ENCODE measurements around the gene SSBP4.

Gene SSBP4

GRCh38 chr19:18443406-18443805, 24.2 kb downstream of the SSBP4 start:
- H3K4me2 ChIP-seq (ENCODE audit: insufficient read depth, low read length): no peak overlapping the region

GRCh38 chr19:18443831-18444230, 24.6 kb downstream of the SSBP4 start:
- ATAC-seq (ENCODE audit: insufficient read depth, low read depth) (no peak), DNase-seq (no peak)
- peaks cover 52% of the 10 kb centered on the region for H3K36me3 ChIP-seq (ENCODE audit: insufficient read depth, low read length)
- H3K4me3 ChIP-seq (ENCODE audit: low read depth in 1 of 2, low read length in 2 of 2): no peak overlapping the region
- H3K9ac ChIP-seq (ENCODE audit: low read depth, low read length): no peak overlapping the region
- H3K9me3 ChIP-seq (ENCODE audit: insufficient read depth, low read length, severe bottlenecking): no peaks in the 10 kb centered on the region
- H4K20me1 ChIP-seq (ENCODE audit: insufficient read depth, low read length): peaks cover 20% of the 10 kb centered on the region; the same call in 1 of the 2 replicates
- H3K4me2 ChIP-seq (ENCODE audit: insufficient read depth, low read length): no peak overlapping the region
- H3K27me3 ChIP-seq (ENCODE audit: insufficient read depth, low read length, poor library complexity): no peaks in the 10 kb centered on the region
- no peak overlapping the region for H2AFZ ChIP-seq (ENCODE audit: low read depth, low read length)
- no peaks in the 10 kb centered on the region for H3K4me1 ChIP-seq (ENCODE audit: insufficient read depth, low read length)
- H3K79me2 ChIP-seq (ENCODE audit: insufficient read depth, low read length): no peaks in the 10 kb centered on the region
- no peak overlapping the region for H3K27ac ChIP-seq (ENCODE audit: low read length)
- TF ChIP-seq EZH2 (IDR thresholded peaks at IDR 0.05; ENCODE audit: borderline replicate concordance, low read depth, low read length, severe bottlenecking): no peak
- no peak for TF ChIP-seq CTCF (IDR thresholded peaks at IDR 0.05; ENCODE audit: borderline replicate concordance, extremely low read depth, low read length, poor library complexity, severe bottlenecking)

More at GRCh38 chr19:18443406-18443805, 24.2 kb downstream of the SSBP4 start:
- Histone ChIP-seq H2AFZ (ENCODE audit: low read depth, low read length) (no peak overlapping the region), H3K79me2 (ENCODE audit: insufficient read depth, low read length) (no peaks in the 10 kb centered on the region), H3K4me1 (ENCODE audit: insufficient read depth, low read length) (no peaks in the 10 kb centered on the region), H3K27ac (ENCODE audit: low read length) (no peak overlapping the region), H3K27me3 (ENCODE audit: insufficient read depth, low read length, poor library complexity) (no peaks in the 10 kb centered on the region), H3K36me3 (ENCODE audit: insufficient read depth, low read length) (peaks cover 47% of the 10 kb centered on the region), H3K9ac (ENCODE audit: low read depth, low read length) (no peak overlapping the region), H3K4me3 (ENCODE audit: low read depth in 1 of 2, low read length in 2 of 2) (no peak overlapping the region), H4K20me1 (ENCODE audit: insufficient read depth, low read length) (peaks cover 20% of the 10 kb centered on the region; the same call in 1 of the 2 replicates), H3K9me3 (ENCODE audit: insufficient read depth, low read length, severe bottlenecking) (no peaks in the 10 kb centered on the region)
- DNase-seq: no peak
- no peak for ATAC-seq (ENCODE audit: insufficient read depth, low read depth)
- TF ChIP-seq CTCF (IDR thresholded peaks at IDR 0.05; ENCODE audit: borderline replicate concordance, extremely low read depth, low read length, poor library complexity, severe bottlenecking): no peak
- no peak for TF ChIP-seq EZH2 (IDR thresholded peaks at IDR 0.05; ENCODE audit: borderline replicate concordance, low read depth, low read length, severe bottlenecking)

GRCh38 chr19:18444513-18444912, 25.3 kb downstream of the SSBP4 start:
- no peak for TF ChIP-seq EZH2 (IDR thresholded peaks at IDR 0.05; ENCODE audit: borderline replicate concordance, low read depth, low read length, severe bottlenecking)
- no peak for TF ChIP-seq CTCF (IDR thresholded peaks at IDR 0.05; ENCODE audit: borderline replicate concordance, extremely low read depth, low read length, poor library complexity, severe bottlenecking)
- no peaks in the 10 kb centered on the region for H3K9me3 ChIP-seq (ENCODE audit: insufficient read depth, low read length, severe bottlenecking)
- peaks cover 26% of the 10 kb centered on the region; the same call in 1 of the 2 replicates for H4K20me1 ChIP-seq (ENCODE audit: insufficient read depth, low read length)
- H3K36me3 ChIP-seq (ENCODE audit: insufficient read depth, low read length): peaks cover 59% of the 10 kb centered on the region
- no peak overlapping the region for H3K27ac ChIP-seq (ENCODE audit: low read length)
- H3K9ac ChIP-seq (ENCODE audit: low read depth, low read length): no peak overlapping the region
- H3K4me2 ChIP-seq (ENCODE audit: insufficient read depth, low read length): no peak overlapping the region
- no peaks in the 10 kb centered on the region for H3K4me1 ChIP-seq (ENCODE audit: insufficient read depth, low read length)
- H2AFZ ChIP-seq (ENCODE audit: low read depth, low read length): no peak overlapping the region
- ATAC-seq (ENCODE audit: insufficient read depth, low read depth): no peak
- DNase-seq: no peak
- no peaks in the 10 kb centered on the region for H3K79me2 ChIP-seq (ENCODE audit: insufficient read depth, low read length)
- no peak overlapping the region for H3K4me3 ChIP-seq (ENCODE audit: low read depth in 1 of 2, low read length in 2 of 2)
- H3K27me3 ChIP-seq (ENCODE audit: insufficient read depth, low read length, poor library complexity): no peaks in the 10 kb centered on the region
